Fibroblast of pulmonary artery (primary cell): ENCODE results near the gene CD74.

Experiments
- DNase-seq: peaks from one replicate; pipeline ENCODE4 v3.0.0-alpha.2; 2010; ENCODE audit warnings: low read depth
- H3K4me3 ChIP-seq: replicated peaks from 2 replicates; pipeline ENCODE4 v1.5.1; 2011; ENCODE audit warnings: low read depth, mild to moderate bottlenecking, control low read depth, low read length, moderate library complexity
- TF ChIP-seq, protein P1 (sequence below): IDR thresholded peaks from 2 replicates; pipeline ENCODE4 v1.5.1; 2011; ENCODE audit warnings: mild to moderate bottlenecking, control low read depth, low read length, inconsistent platforms; ENCODE audit errors: missing control alignments

The CD74 gene

DNA sequence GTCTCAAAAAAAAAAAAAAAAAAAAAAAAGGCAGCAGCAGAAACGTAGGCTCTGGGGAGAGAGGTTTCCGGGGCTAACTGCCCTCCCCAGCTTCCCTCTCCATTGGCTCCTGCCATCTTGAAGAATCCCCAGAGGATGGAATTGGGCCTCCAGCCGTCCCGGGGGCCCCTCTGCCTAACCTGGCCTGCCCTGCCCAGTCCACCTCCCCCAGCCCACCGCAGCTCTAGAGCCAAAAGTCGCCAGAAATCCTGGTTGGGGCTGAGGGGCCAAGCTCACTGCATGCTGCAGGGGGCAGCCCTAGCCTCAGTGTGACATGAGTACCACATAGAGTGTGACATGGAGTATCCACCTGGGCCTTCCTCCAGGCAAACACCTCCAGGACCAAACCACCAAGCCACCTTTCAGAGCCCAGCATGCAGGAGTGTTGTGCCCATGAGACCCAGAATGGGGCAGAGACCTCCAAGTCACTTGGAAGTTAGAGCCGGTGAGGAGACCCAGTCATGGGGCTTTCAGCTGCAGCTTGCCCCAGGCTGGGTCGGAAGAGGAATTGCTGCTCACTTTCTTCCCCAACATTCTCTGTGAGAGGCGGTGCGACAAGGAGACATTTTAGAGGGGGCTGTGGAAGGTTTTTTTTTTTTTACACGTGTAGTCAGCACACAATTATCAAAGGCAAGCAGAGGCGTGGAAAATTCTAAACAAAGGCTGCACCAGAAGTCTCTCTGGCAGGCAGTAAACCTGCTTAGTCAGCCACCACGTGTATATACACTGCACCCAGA, 17.6 kb downstream of the CD74 start:
- DNase-seq, result no peak
- TF ChIP-seq, protein P1, sequence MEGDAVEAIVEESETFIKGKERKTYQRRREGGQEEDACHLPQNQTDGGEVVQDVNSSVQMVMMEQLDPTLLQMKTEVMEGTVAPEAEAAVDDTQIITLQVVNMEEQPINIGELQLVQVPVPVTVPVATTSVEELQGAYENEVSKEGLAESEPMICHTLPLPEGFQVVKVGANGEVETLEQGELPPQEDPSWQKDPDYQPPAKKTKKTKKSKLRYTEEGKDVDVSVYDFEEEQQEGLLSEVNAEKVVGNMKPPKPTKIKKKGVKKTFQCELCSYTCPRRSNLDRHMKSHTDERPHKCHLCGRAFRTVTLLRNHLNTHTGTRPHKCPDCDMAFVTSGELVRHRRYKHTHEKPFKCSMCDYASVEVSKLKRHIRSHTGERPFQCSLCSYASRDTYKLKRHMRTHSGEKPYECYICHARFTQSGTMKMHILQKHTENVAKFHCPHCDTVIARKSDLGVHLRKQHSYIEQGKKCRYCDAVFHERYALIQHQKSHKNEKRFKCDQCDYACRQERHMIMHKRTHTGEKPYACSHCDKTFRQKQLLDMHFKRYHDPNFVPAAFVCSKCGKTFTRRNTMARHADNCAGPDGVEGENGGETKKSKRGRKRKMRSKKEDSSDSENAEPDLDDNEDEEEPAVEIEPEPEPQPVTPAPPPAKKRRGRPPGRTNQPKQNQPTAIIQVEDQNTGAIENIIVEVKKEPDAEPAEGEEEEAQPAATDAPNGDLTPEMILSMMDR, result no peak
- no peak overlapping the region for H3K4me3 ChIP-seq

DNA sequence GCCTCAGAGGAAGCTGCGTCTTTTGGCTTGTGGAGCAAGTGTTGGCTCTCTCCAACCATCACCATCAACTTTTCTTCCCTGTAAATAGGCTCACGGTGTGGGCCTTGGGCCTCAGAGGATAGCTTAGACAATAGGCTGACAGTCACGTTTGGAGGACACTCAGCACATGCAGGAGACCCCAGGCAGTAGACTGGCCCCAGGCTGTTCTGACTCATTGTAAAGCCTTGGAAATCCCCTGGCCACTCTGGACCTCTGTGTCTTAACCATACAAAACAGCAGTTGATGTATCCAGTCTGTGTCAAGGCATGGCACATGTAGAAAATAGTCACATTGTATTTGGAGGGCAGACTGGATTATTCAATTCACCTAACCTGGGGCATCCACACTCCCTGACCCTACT, 18.6 kb downstream of the CD74 start:
- DNase-seq, result peak; percentile 26
- TF ChIP-seq, protein P1, result no peak
- H3K4me3 ChIP-seq, result no peak overlapping the region

DNA sequence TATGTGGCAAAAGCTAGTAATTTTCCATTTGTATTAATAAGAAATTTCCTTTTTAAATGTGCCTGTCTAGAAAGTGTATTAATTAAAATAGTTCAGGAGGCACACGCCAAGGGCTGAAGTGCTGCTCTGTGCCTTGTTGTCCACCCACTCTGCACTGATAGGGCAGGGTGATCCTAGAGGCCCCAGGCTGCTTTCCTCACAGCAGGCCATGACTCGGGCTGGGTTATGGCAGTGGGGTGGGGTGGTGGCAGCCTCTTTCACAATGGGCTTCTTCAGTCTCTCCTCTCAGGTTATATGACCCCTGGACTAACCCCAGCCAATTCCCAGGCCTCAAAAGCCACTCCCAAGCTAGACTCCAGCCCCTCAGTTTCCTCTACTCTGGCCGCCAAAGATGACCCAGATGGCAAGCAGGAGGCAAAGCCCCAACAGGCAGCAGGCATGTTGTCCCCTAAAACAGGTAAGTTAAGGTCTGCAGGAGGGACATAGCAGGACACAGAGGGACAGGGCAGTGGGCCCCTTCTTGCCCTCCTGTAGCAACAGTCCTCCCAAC, 19.5 kb downstream of the CD74 start:
- DNase-seq, result no peak
- TF ChIP-seq, protein P1, result no peak
- no peak overlapping the region for H3K4me3 ChIP-seq

DNA sequence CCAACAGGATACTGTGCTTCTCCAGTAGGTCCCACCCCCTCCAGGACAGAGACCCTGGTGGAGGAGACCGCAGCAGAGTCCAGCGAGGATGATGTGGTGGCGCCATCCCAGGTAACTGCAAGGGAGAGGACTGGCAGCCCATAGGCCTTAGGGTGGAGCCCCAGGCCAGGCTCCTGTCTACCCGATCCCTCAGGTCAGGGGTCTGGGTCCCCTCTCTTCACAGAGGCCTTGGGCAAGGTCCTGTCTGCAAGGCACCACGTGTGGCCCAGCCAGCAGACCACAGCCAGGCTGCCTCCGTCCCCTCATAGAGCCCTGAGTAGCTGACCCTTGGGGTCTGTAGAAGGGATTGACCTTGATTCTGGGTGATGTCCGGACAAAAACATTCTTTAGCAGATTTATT, 20.0 kb downstream of the CD74 start:
- DNase-seq, result no peak
- no peak overlapping the region for H3K4me3 ChIP-seq
- TF ChIP-seq, protein P1, result no peak

DNA sequence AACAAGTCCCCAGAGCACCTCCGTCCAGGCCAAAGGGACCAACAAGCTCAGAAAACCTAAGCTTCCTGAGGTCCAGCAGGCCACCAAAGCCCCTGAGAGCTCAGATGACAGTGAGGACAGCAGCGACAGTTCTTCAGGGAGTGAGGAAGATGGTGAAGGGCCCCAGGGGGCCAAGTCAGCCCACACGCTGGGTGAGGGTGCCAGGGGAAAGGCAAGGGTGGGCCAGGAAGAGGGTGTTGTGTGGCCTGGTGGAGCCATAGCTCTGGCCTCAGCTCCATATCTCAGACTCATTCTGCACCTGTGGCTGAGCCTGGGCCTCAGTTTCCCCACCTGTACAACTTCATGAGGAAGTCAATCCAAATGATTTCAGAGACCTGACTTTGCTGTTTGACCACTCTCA, 20.7 kb downstream of the CD74 start:
- DNase-seq, result no peak
- no peak overlapping the region for H3K4me3 ChIP-seq
- TF ChIP-seq, protein P1, result no peak

DNA sequence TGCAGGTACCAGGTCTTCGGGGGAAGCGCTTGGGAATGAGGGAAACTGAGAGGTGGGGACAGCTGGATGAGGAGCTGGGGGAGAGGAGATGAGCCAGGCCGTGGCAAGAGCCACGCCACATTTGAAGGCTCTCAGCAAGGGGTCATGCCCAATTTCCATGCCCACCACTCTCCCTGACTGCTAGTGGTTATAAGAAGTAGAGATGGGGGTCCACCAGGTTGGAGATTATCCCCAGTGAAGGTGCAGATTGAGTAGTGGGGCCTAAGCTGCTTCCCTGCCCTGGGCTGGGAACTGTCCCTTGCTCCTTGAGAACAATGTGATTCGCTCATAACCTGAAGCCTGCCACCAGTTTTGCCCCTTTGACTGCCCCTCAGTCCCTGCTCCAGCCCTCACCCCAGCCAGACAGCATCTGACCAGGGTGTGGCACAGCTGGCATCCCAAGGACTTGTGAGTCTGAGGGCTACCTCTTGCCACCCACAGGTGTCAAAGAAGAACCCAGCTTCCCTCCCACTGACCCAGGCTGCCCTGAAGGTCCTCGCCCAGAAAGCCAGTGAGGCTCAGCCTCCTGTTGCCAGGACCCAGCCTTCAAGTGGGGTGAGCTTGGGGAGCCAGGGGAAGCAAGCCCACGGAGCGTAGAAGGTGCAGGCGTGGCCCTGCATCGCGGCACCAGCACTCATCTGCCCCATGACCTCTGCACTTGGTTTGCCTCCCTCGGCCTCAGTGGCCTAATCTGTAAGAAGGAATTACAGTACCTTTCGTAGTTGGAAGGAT, 21.5 kb downstream of the CD74 start:
- no peak for DNase-seq
- TF ChIP-seq, protein P1, result no peak
- no peak overlapping the region for H3K4me3 ChIP-seq
